Panc1 (cell line): ENCODE data around the gene KASH5.

Experiments used
- POLR2AphosphoS5 ChIP-seq: IDR thresholded peaks from 2 replicates; pipeline ENCODE4 v1.6.1; 2012; ENCODE audit warnings: mild to moderate bottlenecking, low read depth, low read length, moderate library complexity
- SIN3A ChIP-seq: IDR thresholded peaks from 2 replicates; pipeline ENCODE4 v1.6.1; 2012; ENCODE audit warnings: low read depth, mild to moderate bottlenecking, low read length, moderate library complexity, borderline replicate concordance; ENCODE audit not compliant: insufficient read depth
- TCF7L2 ChIP-seq: IDR thresholded peaks from 2 replicates; pipeline ENCODE4 v1.6.1; 2011; ENCODE audit warnings: mild to moderate bottlenecking, low read depth, low read length, inconsistent platforms
- TF ChIP-seq, protein P1 (sequence below): fragments of 450-650 bp; IDR thresholded peaks from 2 replicates; pipeline ENCODE4 v1.5.1; 2017; ENCODE audit warnings: mild to moderate bottlenecking

GRCh38 chr19:49442771-49443365, 54.8 kb downstream of the KASH5 start:
- TF ChIP-seq, protein P1, sequence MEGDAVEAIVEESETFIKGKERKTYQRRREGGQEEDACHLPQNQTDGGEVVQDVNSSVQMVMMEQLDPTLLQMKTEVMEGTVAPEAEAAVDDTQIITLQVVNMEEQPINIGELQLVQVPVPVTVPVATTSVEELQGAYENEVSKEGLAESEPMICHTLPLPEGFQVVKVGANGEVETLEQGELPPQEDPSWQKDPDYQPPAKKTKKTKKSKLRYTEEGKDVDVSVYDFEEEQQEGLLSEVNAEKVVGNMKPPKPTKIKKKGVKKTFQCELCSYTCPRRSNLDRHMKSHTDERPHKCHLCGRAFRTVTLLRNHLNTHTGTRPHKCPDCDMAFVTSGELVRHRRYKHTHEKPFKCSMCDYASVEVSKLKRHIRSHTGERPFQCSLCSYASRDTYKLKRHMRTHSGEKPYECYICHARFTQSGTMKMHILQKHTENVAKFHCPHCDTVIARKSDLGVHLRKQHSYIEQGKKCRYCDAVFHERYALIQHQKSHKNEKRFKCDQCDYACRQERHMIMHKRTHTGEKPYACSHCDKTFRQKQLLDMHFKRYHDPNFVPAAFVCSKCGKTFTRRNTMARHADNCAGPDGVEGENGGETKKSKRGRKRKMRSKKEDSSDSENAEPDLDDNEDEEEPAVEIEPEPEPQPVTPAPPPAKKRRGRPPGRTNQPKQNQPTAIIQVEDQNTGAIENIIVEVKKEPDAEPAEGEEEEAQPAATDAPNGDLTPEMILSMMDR: no peak
- TF ChIP-seq POLR2AphosphoS5: no peak
- no peak for TF ChIP-seq TCF7L2
- no peak for TF ChIP-seq SIN3A
